Lower leg skin (tissue), 3 donors: Measurements from ENCODE around the gene ACTN3.

Experiments
- CTCF ChIP-seq, 3 donors: fragments of 450-650 bp; IDR thresholded peaks; one replicate each; pipeline ENCODE4 v1.5.1; 2016; ENCODE audit warnings: antibody characterized with exemption in 3 of 3, mild to moderate bottlenecking in 3 of 3, moderate library complexity in 2 of 3
- POLR2A ChIP-seq, 2 donors: fragments of 450-650 bp; IDR thresholded peaks; one replicate each; pipeline ENCODE4 v1.6.1; 2016 to 2017; ENCODE audit warnings: antibody characterized with exemption in 2 of 2, mild to moderate bottlenecking in 1 of 2, moderate library complexity in 1 of 2

GRCh38 chr11:66541892-66542291 is 4.8 kb upstream of the ACTN3 start:
- TF ChIP-seq POLR2A (IDR thresholded peaks at IDR 0.05): no peak
- no peak for TF ChIP-seq CTCF (IDR thresholded peaks at IDR 0.05)
